GM18505 (cell line): ENCODE data around the gene ATP8B4.

Source experiments
- ATAC-seq: cut with Tn5 transposase; IDR thresholded peaks from one replicate; pipeline ENCODE4 v1.9.1; 2021; ENCODE audit not compliant: unreplicated experiment
- POLR2A ChIP-seq: IDR thresholded peaks from 4 replicates; pipeline ENCODE4 v1.6.1; 2011; ENCODE audit warnings: borderline replicate concordance; ENCODE audit not compliant: insufficient read depth, insufficient read length; ENCODE audit errors: extremely low read depth

The ATP8B4 gene

GRCh38 chr15:49883121-49883520 lies 235.9 kb downstream of the ATP8B4 start:
- no peak for TF ChIP-seq POLR2A
- ATAC-seq: no peak

- TF ChIP-seq POLR2A: no peak
- ATAC-seq: no peak
These were observed 237.2 kb downstream of the ATP8B4 start for GRCh38 chr15:49881866-49882265.

- no peak for ATAC-seq
These were observed 237.6 kb downstream of the ATP8B4 start for GRCh38 chr15:49881433-49881832.

GRCh38 chr15:49877873-49878521 lies 241.0 kb downstream of the ATP8B4 start:
- no peak for TF ChIP-seq POLR2A
- no peak for ATAC-seq

More at GRCh38 chr15:49881433-49881832, 237.6 kb downstream of the ATP8B4 start:
- TF ChIP-seq POLR2A: no peak

- ATAC-seq: no peak
- TF ChIP-seq POLR2A: no peak
These were observed 241.7 kb downstream of the ATP8B4 start for GRCh38 chr15:49877117-49877872.

- TF ChIP-seq POLR2A: no peak
- ATAC-seq: no peak
These were observed 242.5 kb downstream of the ATP8B4 start for GRCh38 chr15:49876401-49877038.

- ATAC-seq: no peak
- no peak for TF ChIP-seq POLR2A
These were observed 243.6 kb downstream of the ATP8B4 start for GRCh38 chr15:49875392-49875791.

- no peak for ATAC-seq
- TF ChIP-seq POLR2A: no peak
These were observed 248.6 kb downstream of the ATP8B4 start for GRCh38 chr15:49870472-49870871.

GRCh38 chr15:49868348-49868747 lies 250.7 kb downstream of the ATP8B4 start:
- ATAC-seq: no peak
- no peak for TF ChIP-seq POLR2A

- no peak for TF ChIP-seq POLR2A
- ATAC-seq: no peak
These were observed 252.9 kb downstream of the ATP8B4 start for GRCh38 chr15:49865925-49866757.

GRCh38 chr15:49864251-49864650 lies 254.8 kb downstream of the ATP8B4 start:
- no peak for ATAC-seq
- no peak for TF ChIP-seq POLR2A

- no peak for TF ChIP-seq POLR2A
- no peak for ATAC-seq
These were observed 255.4 kb downstream of the ATP8B4 start for GRCh38 chr15:49863431-49864224.
